ENCODE data around the gene FAM184B. TPM values are rescaled to one million over a fixed set of nuclear protein-coding genes. Genes with fewer than 3 reads are reported as not detected.

Gene FAM184B
- total and polyA plus RNA-seq, 11 donors: 0.04 to 0.08 TPM; not detected in 9

- no peak for DNase-seq
- no peak overlapping the region for H3K27ac ChIP-seq
- ATAC-seq: peak in 2 of 4 donors; percentile 44
These were observed 161.9 kb downstream of the FAM184B start for GRCh38 chr4:17619416-17620105.

DNA sequence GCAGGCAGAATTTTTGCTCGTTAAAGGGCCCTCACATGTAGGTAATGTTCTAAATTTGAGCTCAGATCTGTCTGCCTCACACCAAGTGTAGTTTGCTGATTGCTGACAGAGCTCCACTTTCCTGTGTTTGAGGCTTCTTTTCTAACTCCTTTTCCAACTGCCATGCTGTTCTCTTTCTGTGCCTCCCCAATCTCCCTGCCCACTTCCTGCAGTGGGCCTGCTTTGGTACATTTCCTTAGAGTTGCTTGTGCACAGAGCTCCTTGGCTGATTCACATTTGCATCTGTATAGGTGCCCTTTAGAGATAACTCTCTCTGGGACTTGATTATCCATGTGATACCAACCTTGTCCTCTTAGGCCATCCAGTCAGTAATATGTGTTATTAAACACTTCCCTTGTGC is 162.5 kb downstream of the FAM184B start:
- no peaks in the 10 kb centered on the region for H3K9me3 ChIP-seq
- intact Hi-C loops (cut with DNase I): loop anchor here in 3 of 10 donors (5.0 to 10.0 kb wide), 3 partner anchors 37 to 186 kb away; partner anchors contain the start of gene LAP3 (in 1 of the 3)
- DNase-seq (no peak), ATAC-seq (no peak)
- H3K4me1 ChIP-seq: peaks cover 14 to 48% (median 35%) of the 10 kb centered on the region in 12 donors
- H3K4me3 ChIP-seq: no peak overlapping the region
- WGBS, 4 donors: 0 to 50% (median 14%) methylated on average over 1 of the region's 1 CpG
- TF ChIP-seq CTCF (IDR thresholded peaks at IDR 0.05) (no peak), POLR2A (IDR thresholded peaks at IDR 0.05) (no peak)
- peaks cover 2 to 76% (median 44%) of the 10 kb centered on the region in 9 donors for H3K36me3 ChIP-seq
- H3K27me3 ChIP-seq: no peaks in the 10 kb centered on the region
- no peak overlapping the region for H3K27ac ChIP-seq

More at GRCh38 chr4:17619416-17620105, 161.9 kb downstream of the FAM184B start:
- peaks cover 2 to 82% (median 51%) of the 10 kb centered on the region in 9 donors for H3K36me3 ChIP-seq
- H3K4me3 ChIP-seq: no peak overlapping the region
- no peaks in the 10 kb centered on the region for H3K9me3 ChIP-seq
- H3K4me1 ChIP-seq: peaks cover 14 to 48% (median 35%) of the 10 kb centered on the region in 12 donors
- WGBS, 4 donors: 48 to 68% (median 53%) methylated on average over 7 of the region's 7 CpGs
- TF ChIP-seq CTCF (IDR thresholded peaks at IDR 0.05) (no peak), POLR2A (IDR thresholded peaks at IDR 0.05) (no peak)
- H3K27me3 ChIP-seq: no peaks in the 10 kb centered on the region
- intact Hi-C loops (cut with DNase I): loop anchor here in 3 of 10 donors (5.0 to 10.0 kb wide), 3 partner anchors 37 to 185 kb away; partner anchors contain the start of gene LAP3 (in 1 of the 3)

DNA sequence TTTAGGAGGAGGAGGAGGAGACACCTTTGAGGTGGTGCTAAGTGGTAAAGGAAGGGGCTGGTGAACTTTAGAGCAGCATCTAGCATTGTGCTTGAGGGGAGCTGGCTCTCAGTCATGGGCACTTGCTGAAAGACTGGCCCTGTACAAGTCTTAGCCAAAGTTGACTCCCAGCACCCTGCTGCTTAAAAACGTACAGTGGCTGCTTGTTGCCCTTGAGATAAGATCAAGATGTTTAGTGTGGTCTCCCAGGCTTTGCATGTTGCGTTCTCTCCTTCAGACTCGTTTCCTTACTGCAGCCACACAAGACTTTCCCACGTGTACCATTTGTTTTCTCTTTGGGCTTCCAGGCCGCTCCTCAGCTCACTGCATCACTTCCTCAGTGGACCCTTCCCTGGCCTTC is 165.1 kb downstream of the FAM184B start:
- ATAC-seq: no peak
- WGBS, 4 donors: 59 to 70% (median 64%) methylated on average over 5 of the region's 5 CpGs
- no peaks in the 10 kb centered on the region for H3K27me3 ChIP-seq
- TF ChIP-seq POLR2A (IDR thresholded peaks at IDR 0.05) (no peak), CTCF (IDR thresholded peaks at IDR 0.05) (no peak)
- H3K9me3 ChIP-seq: no peaks in the 10 kb centered on the region
- no peak overlapping the region for H3K27ac ChIP-seq
- no peak for DNase-seq
- peaks cover 14 to 55% (median 37%) of the 10 kb centered on the region in 12 donors for H3K4me1 ChIP-seq
- peaks cover 2 to 50% (median 18%) of the 10 kb centered on the region in 9 donors for H3K36me3 ChIP-seq
- intact Hi-C loops (cut with DNase I): loop anchor here in 3 of 10 donors (5.0 to 10.0 kb wide), 3 partner anchors 34 to 189 kb away; partner anchors contain the start of gene LAP3 (in 1 of the 3)
- H3K4me3 ChIP-seq: peak overlapping the region in 5 of 12 donors; percentile 75 to 100 (median 83)

Data from heart left ventricle (tissue), 16 donors.